ENCODE data around the gene THSD7B. TPM values are rescaled to one million over a fixed set of nuclear protein-coding genes. Genes with fewer than 3 reads are reported as not detected.

THSD7B gene
- total RNA-seq, 1 donor from 2014 or later = 0.19 TPM

DNA sequence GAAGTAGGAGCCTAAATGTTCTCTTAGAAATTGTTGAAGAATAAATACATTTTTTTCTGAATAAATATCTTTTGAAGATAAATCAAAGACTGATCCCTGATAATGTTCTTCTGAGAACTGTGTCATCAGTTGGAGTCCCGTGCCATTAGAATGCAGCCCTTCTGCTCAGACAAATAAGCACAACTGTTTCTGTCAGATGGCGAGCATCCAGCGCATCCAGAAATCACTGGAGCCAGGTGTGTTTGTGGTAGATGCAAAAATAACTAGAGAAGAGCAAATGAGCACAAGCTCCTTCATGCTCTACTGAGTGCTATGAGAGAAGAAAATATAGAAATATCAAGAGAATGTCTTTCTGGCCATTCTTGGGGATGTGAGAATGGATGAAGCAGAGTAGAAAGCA is 573.7 kb downstream of the THSD7B start:
- H3K4me3 Mint-ChIP-seq = no peak overlapping the region
- DNase-seq (ENCODE audit: low read depth, low spot score) = no peak
- TF ChIP-seq, protein P1, sequence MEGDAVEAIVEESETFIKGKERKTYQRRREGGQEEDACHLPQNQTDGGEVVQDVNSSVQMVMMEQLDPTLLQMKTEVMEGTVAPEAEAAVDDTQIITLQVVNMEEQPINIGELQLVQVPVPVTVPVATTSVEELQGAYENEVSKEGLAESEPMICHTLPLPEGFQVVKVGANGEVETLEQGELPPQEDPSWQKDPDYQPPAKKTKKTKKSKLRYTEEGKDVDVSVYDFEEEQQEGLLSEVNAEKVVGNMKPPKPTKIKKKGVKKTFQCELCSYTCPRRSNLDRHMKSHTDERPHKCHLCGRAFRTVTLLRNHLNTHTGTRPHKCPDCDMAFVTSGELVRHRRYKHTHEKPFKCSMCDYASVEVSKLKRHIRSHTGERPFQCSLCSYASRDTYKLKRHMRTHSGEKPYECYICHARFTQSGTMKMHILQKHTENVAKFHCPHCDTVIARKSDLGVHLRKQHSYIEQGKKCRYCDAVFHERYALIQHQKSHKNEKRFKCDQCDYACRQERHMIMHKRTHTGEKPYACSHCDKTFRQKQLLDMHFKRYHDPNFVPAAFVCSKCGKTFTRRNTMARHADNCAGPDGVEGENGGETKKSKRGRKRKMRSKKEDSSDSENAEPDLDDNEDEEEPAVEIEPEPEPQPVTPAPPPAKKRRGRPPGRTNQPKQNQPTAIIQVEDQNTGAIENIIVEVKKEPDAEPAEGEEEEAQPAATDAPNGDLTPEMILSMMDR (conservative IDR thresholded peaks at IDR 0.05) = no peak
- H3K27ac Mint-ChIP-seq (ENCODE audit: unreplicated experiment) = no peak overlapping the region
- peaks cover 11% of the 10 kb centered on the region for H3K27me3 Mint-ChIP-seq (ENCODE audit: low read depth)
- no peaks in the 10 kb centered on the region for H3K9me3 Mint-ChIP-seq
- no peaks in the 10 kb centered on the region for H3K4me1 Mint-ChIP-seq
- H3K36me3 Mint-ChIP-seq (ENCODE audit: low read depth) = no peaks in the 10 kb centered on the region

DNA sequence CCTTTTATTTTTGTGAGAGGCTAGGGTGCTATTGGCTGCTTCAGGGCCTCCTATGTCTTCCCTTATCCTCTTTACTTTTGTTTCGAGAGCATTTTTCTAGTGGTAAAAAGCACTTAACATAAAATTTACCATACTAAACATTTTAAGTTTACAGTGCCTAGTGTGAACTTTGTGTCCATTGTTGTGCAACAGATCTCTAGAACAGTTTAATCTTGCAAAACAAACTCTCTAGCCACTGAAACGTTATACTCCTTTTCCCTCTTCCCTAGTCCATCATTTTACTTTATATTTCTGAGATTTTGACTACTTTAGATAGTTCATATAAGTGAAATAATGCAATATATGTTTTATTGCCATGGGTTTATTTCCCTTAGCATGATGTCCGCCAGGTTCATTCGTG is 580.6 kb downstream of the THSD7B start:
- no peaks in the 10 kb centered on the region for H3K9me3 Mint-ChIP-seq
- peaks cover 6% of the 10 kb centered on the region for H3K27me3 Mint-ChIP-seq (ENCODE audit: low read depth)
- TF ChIP-seq, protein P1 (conservative IDR thresholded peaks at IDR 0.05) = no peak
- no peaks in the 10 kb centered on the region for H3K36me3 Mint-ChIP-seq (ENCODE audit: low read depth)
- no peak overlapping the region for H3K27ac Mint-ChIP-seq (ENCODE audit: unreplicated experiment)
- no peak for DNase-seq (ENCODE audit: low read depth, low spot score)
- no peaks in the 10 kb centered on the region for H3K4me1 Mint-ChIP-seq
- H3K4me3 Mint-ChIP-seq = no peak overlapping the region

DNA sequence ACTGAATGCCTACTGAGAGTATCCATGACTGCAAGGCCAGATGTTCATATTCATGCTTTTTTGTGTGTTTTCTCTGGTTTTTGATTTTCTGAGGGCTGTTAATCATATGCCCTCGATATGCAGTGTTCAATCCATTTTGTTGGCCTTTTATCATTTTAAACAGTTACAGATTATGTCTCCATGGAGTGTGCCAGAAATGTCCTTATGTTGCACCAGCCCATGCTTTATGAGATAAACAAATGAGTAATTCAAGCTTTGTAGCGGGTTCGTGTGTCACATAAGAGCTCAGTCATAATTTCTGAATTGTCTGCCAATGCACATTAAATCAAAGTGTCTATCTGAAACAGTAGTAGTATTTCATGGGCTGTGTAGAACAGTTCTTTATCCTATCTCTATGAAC is 583.0 kb downstream of the THSD7B start:
- Mint-ChIP-seq H3K9me3 (peaks cover 2% of the 10 kb centered on the region), H3K4me1 (no peaks in the 10 kb centered on the region), H3K36me3 (ENCODE audit: low read depth) (no peaks in the 10 kb centered on the region), H3K27me3 (ENCODE audit: low read depth) (peaks cover 4% of the 10 kb centered on the region), H3K4me3 (no peak overlapping the region), H3K27ac (ENCODE audit: unreplicated experiment) (no peak overlapping the region)
- DNase-seq (ENCODE audit: low read depth, low spot score) = no peak
- TF ChIP-seq, protein P1 (conservative IDR thresholded peaks at IDR 0.05) = no peak

DNA sequence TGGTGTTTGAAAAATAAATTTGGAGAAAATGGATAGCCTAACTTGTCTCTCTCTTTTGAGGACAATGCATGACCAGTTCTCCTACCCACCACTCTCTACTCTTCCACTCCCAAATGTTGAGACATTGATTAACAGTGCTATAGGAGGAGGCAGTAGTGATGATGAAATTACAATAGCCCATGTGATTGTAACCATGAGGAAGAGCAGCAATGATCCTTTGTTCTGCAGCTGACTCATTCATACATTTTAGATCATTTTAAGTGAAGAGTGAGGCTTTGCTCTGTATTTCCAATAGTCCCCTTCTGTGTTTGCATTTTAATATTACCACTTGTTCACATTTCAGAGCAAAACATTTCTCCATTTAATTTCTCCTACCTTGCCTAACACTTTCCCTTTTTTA is 592.3 kb downstream of the THSD7B start:
- H3K36me3 Mint-ChIP-seq (ENCODE audit: low read depth) = no peaks in the 10 kb centered on the region
- no peak overlapping the region for H3K27ac Mint-ChIP-seq (ENCODE audit: unreplicated experiment)
- no peak overlapping the region for H3K4me3 Mint-ChIP-seq
- H3K4me1 Mint-ChIP-seq = peaks cover 8% of the 10 kb centered on the region
- H3K9me3 Mint-ChIP-seq = no peaks in the 10 kb centered on the region
- TF ChIP-seq, protein P1 (conservative IDR thresholded peaks at IDR 0.05) = no peak
- no peak for DNase-seq (ENCODE audit: low read depth, low spot score)
- H3K27me3 Mint-ChIP-seq (ENCODE audit: low read depth) = no peaks in the 10 kb centered on the region

DNA sequence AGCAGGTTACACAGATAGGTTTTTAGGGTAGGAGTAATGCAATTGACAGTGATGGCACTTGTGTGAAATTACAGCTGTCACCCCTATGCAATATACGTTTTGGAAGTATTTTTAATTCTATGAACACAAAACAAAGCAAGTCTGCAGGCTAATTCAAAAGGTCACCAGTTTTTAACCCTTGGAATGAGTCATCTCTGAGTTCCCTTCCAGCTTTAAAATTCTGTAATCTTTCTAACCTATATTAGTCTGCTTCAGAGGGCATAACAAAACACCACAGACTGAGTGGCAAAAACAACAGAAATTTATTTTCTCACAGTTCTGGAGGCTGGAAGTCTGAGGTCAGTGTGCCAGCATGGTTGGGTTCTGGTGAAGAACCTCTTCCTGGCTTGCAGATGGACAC is 602.0 kb downstream of the THSD7B start:
- TF ChIP-seq, protein P1 (conservative IDR thresholded peaks at IDR 0.05) = no peak
- no peak for DNase-seq (ENCODE audit: low read depth, low spot score)
- Mint-ChIP-seq H3K27me3 (ENCODE audit: low read depth) (no peaks in the 10 kb centered on the region), H3K4me1 (peaks cover 9% of the 10 kb centered on the region), H3K27ac (ENCODE audit: unreplicated experiment) (no peak overlapping the region), H3K36me3 (ENCODE audit: low read depth) (peaks cover 5% of the 10 kb centered on the region), H3K9me3 (peaks cover 10% of the 10 kb centered on the region), H3K4me3 (no peak overlapping the region)

DNA sequence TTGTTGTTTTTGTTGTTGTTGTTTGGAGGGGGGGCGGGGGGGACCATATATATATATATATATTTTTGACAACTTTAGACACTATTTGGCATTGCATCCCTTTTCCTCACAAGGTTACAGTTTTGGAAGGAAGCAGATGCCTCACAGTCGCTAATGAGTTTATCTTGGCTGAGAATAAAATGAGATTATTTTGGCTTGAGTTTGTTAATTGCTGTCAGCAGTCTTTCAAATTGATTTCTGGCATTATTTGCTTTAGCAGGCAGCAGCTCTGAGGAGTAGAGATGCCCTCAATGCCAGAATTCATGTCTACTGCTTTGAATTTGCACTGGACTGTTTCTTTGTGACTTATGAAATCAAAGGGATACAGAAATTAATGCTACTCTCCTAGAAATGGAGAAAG is 603.8 kb downstream of the THSD7B start:
- TF ChIP-seq, protein P1 (conservative IDR thresholded peaks at IDR 0.05) = no peak
- Mint-ChIP-seq H3K27me3 (ENCODE audit: low read depth) (no peaks in the 10 kb centered on the region), H3K36me3 (ENCODE audit: low read depth) (no peaks in the 10 kb centered on the region), H3K4me1 (peaks cover 9% of the 10 kb centered on the region), H3K9me3 (peaks cover 5% of the 10 kb centered on the region), H3K4me3 (no peak overlapping the region), H3K27ac (ENCODE audit: unreplicated experiment) (no peak overlapping the region)
- DNase-seq (ENCODE audit: low read depth, low spot score) = no peak

Measured in neural crest cell (in vitro differentiated cells).